Mesodermal cell (in vitro differentiated cells): ENCODE results near the gene TEPSIN.

ENCODE experiments used
- H3K27ac ChIP-seq: 2 replicates; pipeline ENCODE4 v1.7.0; 2013; ENCODE audit warnings: mild to moderate bottlenecking, low read depth, low read length, moderate library complexity; ENCODE audit not compliant: severe bottlenecking
- H3K36me3 ChIP-seq: 2 replicates; pipeline ENCODE4 v1.7.1; 2013; ENCODE audit warnings: mild to moderate bottlenecking, low read length, moderate library complexity; ENCODE audit not compliant: control insufficient read depth, insufficient read depth
- H3K4me1 ChIP-seq: one replicate; pipeline ENCODE4 v1.7.1; 2013; ENCODE audit warnings: mild to moderate bottlenecking, low read length; ENCODE audit not compliant: insufficient read depth, control insufficient read depth, poor library complexity, severe bottlenecking
- H3K4me3 ChIP-seq: 2 replicates; pipeline ENCODE4 v1.7.0; 2013; ENCODE audit warnings: low read length, control low read depth, mild to moderate bottlenecking; ENCODE audit not compliant: insufficient read depth, poor library complexity, severe bottlenecking; ENCODE audit errors: extremely low read depth
- H3K9me3 ChIP-seq: 2 replicates; pipeline ENCODE4 v1.7.1; 2013; ENCODE audit warnings: mild to moderate bottlenecking, low read length, moderate library complexity; ENCODE audit not compliant: control insufficient read depth
- WGBS, 2 experiments: methylation state at CpG; one replicate each; pipeline ENCODE4 v1.1.5; 2013; ENCODE audit warnings: missing lambda C conversion rate in 2 of 2; ENCODE audit not compliant: insufficient coverage in 2 of 2; 5-methylcytosine and 5-hydroxymethylcytosine counted together

The TEPSIN gene

DNA sequence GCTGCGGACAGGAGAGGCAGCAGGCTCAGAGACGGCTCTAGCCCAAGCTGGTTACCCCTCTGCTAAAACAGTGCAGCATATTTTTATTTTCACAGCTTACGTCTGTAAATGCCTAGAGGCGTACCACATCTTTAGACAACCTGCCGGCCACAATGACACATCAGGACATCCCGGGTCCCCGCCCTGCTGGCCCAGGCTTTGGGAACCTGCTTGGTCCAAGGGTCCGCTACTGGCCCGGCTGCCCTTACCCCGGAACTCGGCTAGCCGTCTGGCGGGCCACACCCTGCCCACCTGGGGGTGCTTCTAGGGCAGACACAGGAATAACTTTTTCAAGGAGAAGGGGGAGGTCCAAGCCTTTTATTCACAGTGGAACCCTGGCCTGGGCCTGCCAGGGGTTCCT is 20.4 kb downstream of the TEPSIN start:
- H3K36me3 ChIP-seq: peaks cover 21% of the 10 kb centered on the region
- peaks cover 8% of the 10 kb centered on the region for H3K4me1 ChIP-seq
- no peak overlapping the region for H3K4me3 ChIP-seq
- 84 to 90% methylated on average over 11 to 13 of the region's 13 CpGs for WGBS, 2 experiments
- no peak overlapping the region for H3K27ac ChIP-seq
- no peaks in the 10 kb centered on the region for H3K9me3 ChIP-seq

DNA sequence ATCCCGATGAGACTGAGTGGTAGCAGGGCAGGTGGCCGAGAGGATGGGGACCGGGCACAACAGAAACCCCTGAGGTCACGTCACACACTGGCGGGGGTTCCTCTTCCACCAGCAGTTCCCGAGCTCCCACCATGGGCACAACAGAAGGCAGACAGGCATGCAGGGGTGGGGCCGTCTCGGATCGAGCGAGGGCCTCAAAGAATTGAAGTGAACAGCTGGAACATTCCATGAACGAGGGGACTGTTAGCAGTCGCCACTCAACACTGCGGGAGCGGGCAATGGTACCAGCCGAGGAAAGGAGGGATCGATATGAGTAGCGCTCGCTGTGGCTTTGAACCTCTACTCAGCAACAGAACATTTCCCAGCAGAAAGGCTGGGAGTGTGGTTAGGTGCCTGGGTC is 21.4 kb downstream of the TEPSIN start:
- no peak overlapping the region for H3K4me3 ChIP-seq
- H3K9me3 ChIP-seq: no peaks in the 10 kb centered on the region
- H3K36me3 ChIP-seq: peaks cover 21% of the 10 kb centered on the region
- H3K27ac ChIP-seq: no peak overlapping the region
- H3K4me1 ChIP-seq: peaks cover 8% of the 10 kb centered on the region
- WGBS, 2 experiments: 89 to 95% methylated on average over 13 to 16 of the region's 18 CpGs

DNA sequence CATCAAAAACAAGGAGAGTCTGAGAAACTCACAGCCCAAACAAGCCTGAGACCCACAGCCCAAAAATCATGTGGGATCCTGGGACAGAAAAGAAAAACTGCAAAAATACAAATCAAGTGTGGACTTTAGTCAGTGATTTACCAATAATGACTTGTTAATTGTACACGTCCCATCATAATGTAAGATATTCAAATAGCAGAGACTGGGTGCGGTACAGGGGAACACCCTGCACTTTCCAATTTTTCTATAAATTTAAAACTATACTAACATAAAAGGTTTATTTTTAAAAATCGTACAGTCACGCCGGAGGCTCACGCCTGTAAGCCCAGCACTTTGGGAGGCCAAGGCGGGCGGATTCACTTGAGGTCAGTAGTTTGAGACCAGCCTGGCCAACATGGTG is 24.9 kb downstream of the TEPSIN start:
- Histone ChIP-seq H3K27ac (no peak overlapping the region), H3K4me1 (no peaks in the 10 kb centered on the region), H3K36me3 (peaks cover 12% of the 10 kb centered on the region), H3K4me3 (no peak overlapping the region), H3K9me3 (no peaks in the 10 kb centered on the region)
- WGBS, 2 experiments: 86 to 89% methylated on average over 3 to 6 of the region's 8 CpGs

DNA sequence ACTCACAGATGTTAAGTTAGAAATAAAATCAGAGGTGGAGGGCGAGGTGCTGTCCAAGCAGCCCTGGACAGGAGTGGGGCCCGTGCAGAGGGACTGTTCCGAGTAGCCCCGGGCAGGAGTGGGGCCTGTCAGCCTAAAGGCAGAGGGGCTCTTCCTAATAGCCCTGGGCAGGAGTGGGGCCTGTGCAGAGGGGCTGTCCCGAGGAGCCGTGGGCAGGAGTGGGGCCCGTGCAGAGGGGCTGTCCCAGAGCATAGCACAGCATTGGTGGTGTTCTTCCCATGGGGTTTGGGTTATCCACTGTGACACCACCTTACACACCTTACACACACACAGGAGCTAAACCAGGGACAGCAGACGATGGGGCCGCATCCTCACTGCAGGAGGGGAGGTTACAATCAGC is 26.5 kb downstream of the TEPSIN start:
- no peaks in the 10 kb centered on the region for H3K4me1 ChIP-seq
- H3K27ac ChIP-seq: no peak overlapping the region
- H3K4me3 ChIP-seq: no peak overlapping the region
- H3K36me3 ChIP-seq: peaks cover 18% of the 10 kb centered on the region
- 93 to 97% methylated on average over 4 to 6 of the region's 9 CpGs for WGBS, 2 experiments
- no peaks in the 10 kb centered on the region for H3K9me3 ChIP-seq

- WGBS, 2 experiments: 77% methylated on average over 10 to 11 of the region's 14 CpGs
- no peaks in the 10 kb centered on the region for H3K4me1 ChIP-seq
- no peaks in the 10 kb centered on the region for H3K9me3 ChIP-seq
Observed at GRCh38 chr17:81210868-81211267, 28.0 kb downstream of the TEPSIN start.

DNA sequence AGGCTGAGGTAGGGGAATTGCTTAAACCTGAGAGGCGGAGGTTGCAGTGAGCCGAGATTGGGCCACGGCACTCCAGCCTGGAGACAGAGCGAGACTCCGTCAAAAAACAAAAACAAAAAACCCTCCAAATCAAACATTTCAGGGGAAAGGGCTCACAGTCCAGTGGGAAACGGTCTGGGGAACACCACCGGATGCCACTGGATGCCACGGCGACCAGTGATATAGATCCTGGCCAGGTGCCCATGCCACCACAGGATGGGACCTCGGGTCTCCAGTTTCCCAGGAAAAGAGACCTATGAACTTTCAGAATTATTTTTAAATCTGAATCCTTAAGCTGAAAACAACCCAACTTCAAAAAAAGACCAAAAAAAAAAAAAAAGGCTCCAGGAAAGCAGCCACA is 28.4 kb downstream of the TEPSIN start:
- 98 to 99% methylated on average over 5 to 7 of the region's 10 CpGs for WGBS, 2 experiments
- Histone ChIP-seq H3K4me1 (no peaks in the 10 kb centered on the region), H3K9me3 (no peaks in the 10 kb centered on the region), H3K36me3 (peaks cover 12% of the 10 kb centered on the region), H3K27ac (no peak overlapping the region), H3K4me3 (no peak overlapping the region)

More at GRCh38 chr17:81210868-81211267, 28.0 kb downstream of the TEPSIN start:
- no peak overlapping the region for H3K27ac ChIP-seq
- H3K36me3 ChIP-seq: peaks cover 12% of the 10 kb centered on the region
- H3K4me3 ChIP-seq: no peak overlapping the region

DNA sequence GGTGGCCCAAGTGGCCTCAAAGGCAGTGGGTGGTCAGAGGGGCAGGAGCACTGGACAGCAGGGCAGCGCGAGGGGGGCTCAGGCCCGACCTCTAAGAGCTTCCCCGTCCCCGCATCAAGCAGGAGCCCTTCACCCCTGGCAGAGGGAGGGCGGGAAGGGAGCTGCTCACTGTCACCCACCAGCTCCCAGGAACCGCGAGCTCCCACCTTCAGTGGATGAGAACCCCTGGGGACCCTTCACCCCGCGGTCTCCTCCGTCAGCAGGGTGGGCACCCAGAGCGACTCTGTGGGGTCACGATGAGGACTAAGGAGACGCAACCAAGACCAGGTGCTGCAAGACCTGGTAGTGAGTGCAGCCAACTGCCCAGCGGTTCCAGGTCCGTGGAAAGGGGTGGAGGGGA is 29.7 kb downstream of the TEPSIN start:
- 96% methylated on average over 15 of the region's 16 CpGs for WGBS, 2 experiments
- H3K4me3 ChIP-seq: no peak overlapping the region
- peaks cover 12% of the 10 kb centered on the region for H3K36me3 ChIP-seq
- H3K27ac ChIP-seq: no peak overlapping the region
- no peaks in the 10 kb centered on the region for H3K9me3 ChIP-seq
- H3K4me1 ChIP-seq: no peaks in the 10 kb centered on the region

DNA sequence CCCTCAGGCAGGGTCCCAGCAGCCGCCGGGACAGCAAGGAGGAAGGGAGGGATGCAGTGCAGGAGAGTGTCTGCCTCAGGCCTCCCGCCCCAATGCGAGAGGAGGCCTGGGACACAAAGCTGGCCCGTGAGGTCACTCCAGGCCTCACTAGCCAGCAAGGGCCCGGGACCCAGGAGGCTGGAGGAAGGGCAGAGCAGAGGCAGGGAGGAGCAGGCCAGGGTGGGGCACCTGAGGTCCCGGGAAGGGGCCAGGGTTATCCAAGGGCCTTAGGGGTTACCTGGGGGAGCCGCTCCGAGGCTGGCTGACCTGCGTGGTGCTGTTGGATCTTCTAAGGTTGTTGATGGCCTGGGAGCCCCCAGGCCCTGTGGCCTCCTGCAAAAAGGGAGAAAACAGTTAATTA is 30.2 kb downstream of the TEPSIN start:
- 96 to 98% methylated on average over 10 of the region's 10 CpGs for WGBS, 2 experiments
- H3K4me1 ChIP-seq: no peaks in the 10 kb centered on the region
- H3K27ac ChIP-seq: no peak overlapping the region

DNA sequence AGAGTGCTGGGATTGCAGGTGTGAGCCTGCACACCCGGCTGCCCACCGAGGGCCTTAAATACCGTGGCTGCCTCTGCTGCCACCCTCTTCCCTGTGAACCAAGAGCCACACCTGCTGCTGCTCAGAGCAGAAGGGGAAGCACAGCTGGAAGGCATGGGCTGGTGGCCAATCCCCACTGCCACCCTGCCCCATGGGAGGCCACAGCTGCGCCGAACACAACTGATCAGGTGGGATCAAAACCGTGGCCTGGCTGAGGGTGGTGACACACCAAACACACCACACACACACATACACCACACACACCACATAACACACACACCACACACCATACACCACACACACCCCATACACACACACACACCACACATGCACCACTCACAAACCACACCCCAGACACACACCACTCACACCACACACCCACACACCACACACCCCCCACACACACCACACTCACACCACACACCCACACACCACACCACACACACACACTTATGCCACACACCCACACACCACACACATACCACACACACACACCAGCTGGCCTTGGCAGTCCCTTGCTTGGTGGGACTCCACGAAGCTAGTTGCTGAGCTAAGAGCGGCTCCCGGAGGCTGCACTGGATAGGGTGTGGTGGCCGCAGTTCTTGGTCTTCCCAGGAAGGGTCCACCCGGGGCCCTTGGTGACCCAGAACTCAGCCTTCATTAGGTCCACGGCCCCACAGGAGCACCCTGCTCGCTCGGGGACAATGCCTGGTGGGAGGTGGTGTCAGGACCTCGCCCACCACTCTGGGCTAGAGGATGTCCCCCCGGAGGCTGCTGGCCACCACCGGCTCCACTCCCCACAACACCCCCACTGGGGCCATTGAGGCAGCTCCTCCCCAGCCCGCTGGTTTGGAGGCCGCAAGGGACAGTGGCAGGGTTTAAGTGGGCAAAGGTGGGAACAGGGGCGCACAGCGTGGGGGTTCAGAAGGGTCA is 31.0 kb downstream of the TEPSIN start:
- WGBS, 2 experiments: 86 to 95% methylated on average over 11 to 13 of the region's 21 CpGs
- no peaks in the 10 kb centered on the region for H3K9me3 ChIP-seq

More for the DNA sequence above, 30.2 kb downstream of the TEPSIN start:
- no peaks in the 10 kb centered on the region for H3K9me3 ChIP-seq
- peaks cover 12% of the 10 kb centered on the region for H3K36me3 ChIP-seq
- no peak overlapping the region for H3K4me3 ChIP-seq

DNA sequence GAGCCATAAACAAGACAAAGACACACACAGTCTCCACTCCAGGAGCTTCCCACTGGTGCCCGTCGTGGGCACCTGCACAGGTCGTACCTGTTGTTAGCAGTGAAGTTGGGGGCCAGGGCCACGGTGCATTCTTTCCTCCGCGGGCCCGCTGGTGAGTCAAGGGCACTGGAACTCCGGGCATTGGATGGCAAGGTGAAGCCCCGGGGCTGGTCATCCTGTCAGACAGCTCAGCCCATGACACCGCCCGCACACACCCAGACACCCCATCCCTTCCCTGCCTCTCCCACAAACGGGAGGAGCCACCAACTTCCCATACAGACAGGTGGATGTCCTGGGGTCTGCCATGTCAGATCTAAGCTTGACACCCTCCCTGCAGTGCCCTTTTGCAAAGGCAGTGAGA is 32.2 kb downstream of the TEPSIN start:
- WGBS, 2 experiments: 96 to 98% methylated on average over 5 to 12 of the region's 12 CpGs
- Histone ChIP-seq H3K36me3 (peaks cover 18% of the 10 kb centered on the region), H3K27ac (no peak overlapping the region), H3K4me1 (no peaks in the 10 kb centered on the region), H3K9me3 (no peaks in the 10 kb centered on the region), H3K4me3 (no peak overlapping the region)

More for the DNA sequence above, 31.0 kb downstream of the TEPSIN start:
- H3K4me1 ChIP-seq: no peaks in the 10 kb centered on the region
- no peak overlapping the region for H3K27ac ChIP-seq
- peaks cover 12% of the 10 kb centered on the region for H3K36me3 ChIP-seq
- H3K4me3 ChIP-seq: no peak overlapping the region

DNA sequence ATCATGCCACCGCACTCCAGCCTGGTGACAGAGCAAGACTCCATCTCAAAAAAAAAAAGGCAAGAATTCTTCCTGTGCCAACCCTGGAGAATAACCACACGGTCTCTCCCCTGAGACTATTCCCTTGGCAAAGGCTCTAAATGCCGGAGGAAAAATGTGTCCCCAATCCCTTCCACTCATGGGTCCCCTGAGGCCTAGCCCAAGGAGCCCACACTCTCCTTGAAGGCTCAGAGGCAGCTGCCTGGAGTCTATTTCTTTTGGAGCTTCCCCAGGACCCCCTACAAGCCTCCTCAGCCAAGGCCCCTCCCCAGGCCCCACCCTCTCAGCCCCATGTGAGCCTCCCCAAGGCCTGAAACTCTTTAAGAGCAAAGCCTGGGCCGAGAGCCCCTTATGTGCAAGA is 32.7 kb downstream of the TEPSIN start:
- Histone ChIP-seq H3K9me3 (no peaks in the 10 kb centered on the region), H3K4me3 (no peak overlapping the region), H3K36me3 (peaks cover 18% of the 10 kb centered on the region), H3K27ac (no peak overlapping the region), H3K4me1 (no peaks in the 10 kb centered on the region)
- WGBS, 2 experiments: 100% methylated on average over 1 to 2 of the region's 4 CpGs
